GM12891 (cell line): ENCODE results near the gene ZNF682.
"Not testable (repeated sequence)": the region's sequence is repeated elsewhere in the genome, so short reads cannot be mapped to it uniquely, and the experiment has no call there.

Experiments used
- PAX5 ChIP-seq: IDR thresholded peaks from 2 replicates; pipeline ENCODE4 v1.6.1; 2011; ENCODE audit warnings: low read length, moderate library complexity, mild to moderate bottlenecking; ENCODE audit not compliant: insufficient read depth, severe bottlenecking
- POLR2A ChIP-seq: IDR thresholded peaks from 2 replicates; pipeline ENCODE4 v1.6.1; 2011; ENCODE audit warnings: low read depth, low read length, control low read depth
- POLR2AphosphoS5 ChIP-seq: IDR thresholded peaks from 2 replicates; pipeline ENCODE4 v1.6.1; 2011; ENCODE audit warnings: low read depth, low read length, control low read depth
- POU2F2 ChIP-seq: IDR thresholded peaks from 2 replicates; pipeline ENCODE4 v1.6.1; 2011; ENCODE audit warnings: low read depth, mild to moderate bottlenecking, control low read depth, low read length, moderate library complexity
- SPI1 ChIP-seq: IDR thresholded peaks from 2 replicates; pipeline ENCODE4 v1.6.1; 2011; ENCODE audit warnings: low read depth, low read length, control low read depth
- TAF1 ChIP-seq: IDR thresholded peaks from 2 replicates; pipeline ENCODE4 v1.6.1; 2011; ENCODE audit warnings: low read depth, low read length, control low read depth

DNA sequence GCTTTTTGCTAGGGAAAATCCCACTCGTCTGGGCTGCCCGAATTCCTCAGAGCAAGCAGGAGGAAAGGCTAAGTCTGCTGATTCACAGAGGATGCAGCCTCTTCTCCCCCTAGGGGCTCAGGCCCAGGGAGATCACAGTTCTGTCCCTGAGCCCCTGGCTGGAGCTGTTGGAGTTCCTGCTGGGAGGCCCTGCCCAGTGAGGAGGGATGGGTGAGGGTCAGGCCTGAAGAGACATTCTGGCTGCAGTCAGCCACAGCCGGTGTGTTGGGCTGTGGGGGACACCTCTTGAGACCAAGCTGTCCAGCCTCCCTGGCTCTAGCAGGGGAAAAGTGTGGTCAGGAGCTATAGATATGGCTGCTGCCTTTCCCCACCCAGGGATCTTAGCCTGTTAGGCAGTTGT, 73.2 kb downstream of the ZNF682 start:
- TF ChIP-seq POLR2A, TAF1, POLR2AphosphoS5, SPI1, PAX5, POU2F2: not testable (repeated sequence)
